Activated CD8-positive, alpha-beta memory T cell treated with anti-CD3 and anti-CD28 coated beads, Interleukin-2, amount 50 U/mL, for 48 hours (primary cell): ENCODE data around the gene BAX.
A peak's percentile ranks its signal among the peaks of the same experiment; 100 is the strongest.
"Not testable (repeated sequence)": the region's sequence is repeated elsewhere in the genome, so short reads cannot be mapped to it uniquely, and the experiment has no call there.

Experiments used
- DNase-seq: peaks from one replicate; pipeline ENCODE4 v3.0.0-alpha.2; 2020

Gene BAX

GRCh38 chr19:48954595-48955307 is at the start of gene BAX:
TSS of gene BAX (plus strand) at chr19:48954875. CDS start at chr19:48954929, 54 bp downstream.
- peak; percentile 98 for DNase-seq

DNA sequence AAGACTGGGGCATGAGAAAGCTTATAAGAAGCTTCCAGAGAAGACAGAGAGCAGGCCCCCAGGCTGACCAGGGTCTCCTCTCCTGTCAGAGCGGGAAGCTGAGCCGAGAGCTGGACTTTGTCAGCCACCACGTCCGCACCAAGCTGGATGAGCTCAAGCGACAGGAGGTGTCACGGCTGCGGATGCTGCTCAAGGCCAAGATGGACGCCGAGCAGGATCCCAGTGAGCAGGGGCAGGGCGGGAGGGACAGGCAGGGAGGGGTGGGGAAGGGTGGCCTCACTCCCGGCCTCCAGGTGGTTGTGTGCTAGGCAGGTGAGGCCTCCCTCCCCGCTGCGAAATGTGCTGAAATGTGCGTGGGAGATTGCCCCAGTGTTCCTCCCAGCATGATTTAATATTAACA is 49.0 kb upstream of the BAX start:
- DNase-seq = no peak

DNA sequence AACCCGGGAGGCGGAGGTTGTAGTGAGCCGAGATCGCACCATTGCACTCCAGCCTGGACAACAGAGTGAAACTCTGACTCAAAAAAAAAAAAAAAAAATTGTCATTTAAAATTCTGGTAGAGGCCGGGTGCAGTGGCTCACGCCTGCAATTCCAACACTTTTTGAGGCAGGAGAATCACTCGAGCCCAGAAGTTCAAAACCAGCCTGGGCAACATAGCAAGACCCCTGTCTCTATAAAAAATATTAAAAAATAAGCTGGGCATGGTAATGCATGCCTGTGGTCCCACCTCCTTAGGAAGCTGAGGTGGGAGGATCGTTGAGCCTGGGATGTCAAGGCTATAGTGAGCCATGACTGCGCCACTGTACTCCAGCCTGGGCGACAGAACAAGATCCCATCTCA is 48.4 kb upstream of the BAX start:
- DNase-seq = no peak

DNA sequence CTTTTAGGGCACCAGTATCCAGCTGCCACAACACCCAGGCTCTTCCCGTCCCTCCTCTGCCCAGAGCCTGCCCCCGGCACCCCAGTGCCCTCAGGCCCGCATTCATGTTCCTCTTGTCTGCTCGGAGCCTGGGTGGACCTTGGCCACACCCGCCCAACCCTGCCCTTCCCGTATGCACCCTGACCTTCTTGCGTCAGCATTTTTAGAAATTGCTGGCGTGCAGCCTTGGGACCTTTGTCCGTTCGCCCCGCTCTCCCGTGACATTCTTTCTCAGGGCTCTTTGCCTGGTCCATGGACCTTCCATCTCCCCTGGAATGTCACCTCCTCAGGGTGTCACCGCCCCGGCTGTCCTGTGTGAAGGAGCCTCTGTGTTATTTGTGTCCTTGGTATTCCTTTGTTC is 47.0 kb upstream of the BAX start:
- no peak for DNase-seq

- DNase-seq = not testable (repeated sequence)
Measured at GRCh38 chr19:48909424-48910077, 45.1 kb upstream of the BAX start.

DNA sequence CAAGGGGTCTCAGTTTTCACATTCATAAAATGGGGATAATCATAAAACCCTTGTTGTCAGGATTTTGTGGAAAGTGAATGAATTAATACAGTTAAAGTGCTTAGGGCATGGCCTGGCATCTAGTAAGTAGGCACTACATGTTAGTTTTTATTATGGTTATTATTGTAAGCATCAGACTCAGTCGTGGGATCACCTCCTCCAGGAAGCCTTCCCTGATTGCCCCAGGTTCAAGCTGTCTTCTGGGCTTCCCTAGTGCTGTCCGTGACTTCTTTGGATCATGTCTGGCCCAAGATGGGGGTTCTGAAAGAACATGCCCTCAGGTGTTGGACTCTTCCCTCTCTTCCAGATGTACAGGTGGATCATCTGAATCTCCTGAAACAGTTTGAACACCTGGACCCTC is 43.9 kb upstream of the BAX start:
- no peak for DNase-seq

GRCh38 chr19:48913114-48913889 is 41.4 kb upstream of the BAX start:
- DNase-seq = no peak

GRCh38 chr19:48914181-48914580 is 40.5 kb upstream of the BAX start:
- no peak for DNase-seq

- DNase-seq = no peak
Measured at GRCh38 chr19:48915757-48916156, 38.9 kb upstream of the BAX start.

DNA sequence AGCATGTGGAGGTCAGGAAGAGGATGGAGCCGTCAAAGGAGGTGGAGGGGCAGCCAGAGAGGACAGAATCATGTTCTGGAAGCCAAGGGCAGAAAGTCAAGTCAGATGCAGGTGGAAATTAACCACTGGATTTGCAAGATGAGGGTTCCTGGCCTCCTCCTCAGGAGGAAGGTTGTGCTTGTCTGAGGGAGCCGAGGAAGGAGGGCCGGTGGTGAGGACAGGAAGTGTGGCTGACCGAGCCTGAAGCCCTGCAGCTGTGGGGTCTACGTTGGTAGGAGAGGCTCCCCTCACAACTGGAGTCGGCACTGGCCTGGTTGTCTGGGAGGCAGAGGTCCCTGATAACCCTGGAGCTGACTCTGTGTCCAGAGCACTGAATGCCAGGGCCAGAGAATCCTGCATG is 36.6 kb upstream of the BAX start:
- DNase-seq = no peak

DNA sequence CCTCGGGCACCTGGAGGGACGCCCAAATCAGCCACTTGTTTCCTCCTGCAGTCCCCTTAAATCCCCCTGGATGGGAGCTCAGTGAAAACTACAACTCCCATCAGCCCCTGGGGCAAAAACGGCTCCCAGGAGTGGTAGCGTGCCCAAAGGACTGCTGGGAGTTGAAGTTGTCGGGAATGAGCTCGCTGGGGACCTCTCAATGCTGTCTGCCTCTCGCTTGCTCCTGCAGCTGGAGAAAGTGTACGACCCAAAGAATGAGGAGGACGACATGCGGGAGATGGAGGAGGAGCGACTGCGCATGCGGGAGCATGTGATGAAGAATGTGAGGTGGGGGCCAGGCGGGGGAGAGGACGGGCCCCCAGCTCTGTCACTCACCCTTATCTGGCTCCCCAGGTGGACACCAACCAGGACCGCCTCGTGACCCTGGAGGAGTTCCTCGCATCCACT is 35.9 kb upstream of the BAX start:
- DNase-seq = no peak

DNA sequence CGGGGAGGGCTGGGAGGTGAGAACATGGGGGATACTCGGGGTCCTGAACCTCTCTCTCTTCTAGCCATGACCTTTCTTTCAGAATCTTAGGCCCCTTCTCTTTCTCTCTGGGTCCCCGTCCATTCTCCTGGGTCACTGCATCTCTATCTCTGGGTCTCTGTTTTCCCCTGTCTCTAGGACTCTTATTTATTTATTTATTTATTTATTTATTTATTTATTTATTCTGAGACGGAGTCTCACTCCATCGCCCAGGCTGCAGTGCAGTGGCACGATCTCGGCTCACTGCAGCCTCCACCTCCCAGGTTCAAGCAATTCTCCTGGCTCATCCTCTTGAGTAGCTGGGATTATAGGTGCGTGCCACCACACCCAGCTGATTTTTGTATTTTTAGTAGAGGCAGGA is 35.4 kb upstream of the BAX start:
- DNase-seq = not testable (repeated sequence)

GRCh38 chr19:48920949-48921348 is 33.7 kb upstream of the BAX start:
- DNase-seq = no peak

DNA sequence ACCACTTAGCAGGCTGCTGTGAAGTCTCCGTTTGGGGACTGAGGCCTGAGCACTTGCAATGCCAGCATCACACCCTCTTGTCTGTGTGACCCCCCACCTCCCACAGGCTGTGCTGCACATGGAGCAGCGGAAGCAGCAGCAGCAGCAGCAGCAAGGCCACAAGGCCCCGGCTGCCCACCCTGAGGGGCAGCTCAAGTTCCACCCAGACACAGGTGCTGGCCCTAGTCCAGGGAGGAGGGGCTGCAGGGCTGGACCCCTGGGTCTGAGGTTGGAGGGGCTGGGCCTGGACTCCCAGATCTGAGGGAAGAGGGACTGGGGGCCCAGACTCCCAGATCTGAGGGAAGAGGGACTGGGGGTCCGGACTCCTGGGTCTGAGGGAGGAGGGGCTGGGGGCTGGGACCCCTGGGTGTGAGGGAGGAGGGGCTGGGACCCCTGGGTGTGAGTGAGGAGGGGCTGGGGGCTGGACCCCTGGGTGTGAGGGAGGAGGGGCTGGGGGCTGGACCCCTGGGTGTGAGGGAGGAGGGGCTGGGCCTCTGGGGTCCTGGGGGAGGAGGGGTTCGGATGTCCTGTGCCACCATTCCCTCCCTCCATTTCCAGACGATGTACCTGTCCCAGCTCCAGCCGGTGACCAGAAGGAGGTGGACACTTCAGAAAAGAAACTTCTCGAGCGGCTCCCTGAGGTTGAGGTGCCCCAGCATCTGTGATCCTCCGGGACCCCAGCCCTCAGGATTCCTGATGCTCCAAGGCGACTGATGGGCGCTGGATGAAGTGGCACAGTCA is 32.8 kb upstream of the BAX start:
- no peak for DNase-seq

- DNase-seq = no peak
Measured at GRCh38 chr19:48922548-48923490, 31.9 kb upstream of the BAX start.

DNA sequence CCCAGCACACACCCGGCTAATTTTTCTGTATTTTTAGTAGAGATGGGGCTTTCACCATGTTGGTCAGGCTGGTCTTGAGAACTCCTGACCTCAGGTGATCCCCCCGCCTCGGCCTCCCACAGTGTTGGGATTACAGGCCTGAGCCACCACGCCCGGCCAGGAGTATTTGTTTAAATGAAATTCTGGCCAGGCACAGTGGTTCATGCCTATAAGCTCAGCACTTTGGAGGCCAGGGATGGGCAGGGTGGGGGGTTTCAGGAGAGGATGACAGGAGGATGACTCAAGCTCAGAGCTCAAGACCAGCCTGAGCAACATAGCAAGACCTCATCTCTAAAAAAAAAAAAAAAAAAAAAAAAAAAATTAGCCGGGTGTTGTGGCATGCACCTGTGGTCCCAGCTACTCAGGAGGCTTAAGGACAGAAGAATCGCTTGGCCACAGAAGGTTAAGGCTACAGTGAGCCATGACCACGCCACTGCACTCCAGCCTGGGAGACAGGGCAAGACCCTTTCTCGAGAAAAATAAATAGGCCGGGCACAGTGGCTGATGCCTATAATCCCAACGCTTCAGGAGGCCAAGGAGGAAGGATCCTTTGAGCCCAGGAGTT is 29.3 kb upstream of the BAX start:
- DNase-seq = no peak

DNA sequence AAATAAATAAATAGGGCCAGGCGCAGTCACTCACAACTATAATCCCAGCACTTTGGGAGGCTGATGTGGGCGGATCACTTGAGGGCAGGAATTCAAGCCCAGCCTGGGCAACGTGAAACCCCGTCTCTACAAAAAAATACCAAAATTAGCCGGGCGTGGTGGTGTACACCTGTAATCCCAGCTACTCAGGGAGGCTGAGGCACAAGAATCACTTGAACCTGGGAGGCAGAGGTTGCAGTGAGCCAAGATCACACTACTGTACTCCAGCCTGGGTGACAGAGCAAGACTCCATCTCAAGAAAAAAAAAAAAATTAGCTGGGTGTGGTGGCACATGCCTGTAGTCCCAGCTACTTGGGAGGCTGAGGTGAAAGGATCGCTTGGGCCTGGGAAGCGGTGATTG is 28.8 kb upstream of the BAX start:
- not testable (repeated sequence) for DNase-seq

GRCh38 chr19:48926909-48927308 is 27.8 kb upstream of the BAX start:
- no peak for DNase-seq

DNA sequence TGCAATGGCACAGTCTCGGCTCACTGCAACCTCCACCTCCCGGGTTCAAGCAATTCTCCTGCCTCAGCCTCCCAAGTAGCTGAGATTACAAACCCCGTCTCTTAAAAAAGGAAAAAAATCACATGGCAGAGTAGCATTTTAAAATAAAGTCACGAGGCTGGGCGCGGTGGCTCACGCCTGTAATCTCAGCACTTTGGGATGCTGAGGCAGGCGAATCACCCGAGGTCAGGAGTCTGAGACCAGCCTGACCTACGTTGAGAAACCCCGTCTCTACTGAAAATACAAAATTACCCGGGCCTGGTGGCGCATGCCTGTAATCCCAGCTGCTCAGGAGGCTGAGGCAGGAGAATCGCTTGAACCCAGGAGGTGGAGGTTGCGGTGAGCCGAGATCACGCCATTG is 27.0 kb upstream of the BAX start:
- DNase-seq = not testable (repeated sequence)

DNA sequence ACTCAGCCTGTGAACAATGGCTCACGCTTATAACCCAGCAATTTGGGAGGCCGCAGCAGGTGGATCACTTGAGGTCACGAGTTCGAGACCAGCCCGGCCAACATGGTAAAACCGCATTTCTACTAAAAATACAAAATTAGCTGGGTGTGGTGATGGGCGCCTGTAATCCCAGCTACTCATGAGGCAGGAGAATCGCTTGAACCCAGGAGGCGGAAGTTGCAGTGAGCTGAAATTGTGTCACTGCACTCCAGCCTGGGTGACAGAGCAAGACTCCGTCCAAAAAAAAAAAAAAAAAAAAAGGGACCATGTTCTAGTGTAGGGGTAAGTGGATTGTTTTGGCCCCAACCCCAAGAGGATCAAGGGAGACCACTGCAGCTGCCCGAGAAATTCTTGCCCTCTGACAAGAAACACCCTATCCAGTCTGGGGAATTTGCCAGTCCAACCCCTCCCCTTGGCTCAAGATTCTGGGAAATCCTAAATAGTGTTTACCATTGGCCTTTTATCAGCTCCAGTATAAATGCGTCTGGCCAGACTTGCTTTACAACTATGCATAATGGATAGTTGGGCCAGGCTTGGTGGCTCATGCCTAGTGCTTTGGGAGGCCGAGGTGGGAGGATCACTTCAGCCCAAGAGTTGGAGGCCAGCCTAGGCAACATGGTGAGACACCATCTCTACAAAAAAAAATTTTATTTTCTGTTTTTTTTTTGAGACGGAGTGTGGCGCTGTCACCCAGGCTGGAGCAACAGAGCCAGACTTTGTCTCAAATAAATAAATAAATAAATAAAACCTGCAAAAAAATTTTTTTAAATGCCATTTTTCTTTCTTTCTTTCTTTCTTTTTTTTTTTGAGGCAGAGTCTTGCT is 26.3 kb upstream of the BAX start:
- no peak for DNase-seq
